ENCODE measurements around the gene ONECUT3.

GRCh38 chr19:1725100-1726064 is 27.9 kb upstream of the ONECUT3 start:
- TF ChIP-seq CTCF (IDR thresholded peaks at IDR 0.05) (peak in 1 of 7 experiments; percentile 17), POLR2A (IDR thresholded peaks at IDR 0.05) (no peak)
